Small intestine (tissue), 7 donors: ENCODE measurements around the gene GIT2. TPM values are rescaled to one million over a fixed set of nuclear protein-coding genes. Genes with fewer than 3 reads are reported as not detected.
A peak's percentile ranks its signal among the peaks of the same experiment; 100 is the strongest.
"Not testable (repeated sequence)": the region's sequence is repeated elsewhere in the genome, so short reads cannot be mapped to it uniquely, and the experiment has no call there.

Source experiments
- DNase-seq, 2 donors: peaks; one replicate each; pipeline versions ENCODE4 v3.0.0 to v3.0.0-alpha.2; 2013
- FAIRE-seq: peaks from 2 replicates; lab custom pipeline; 2012; peaks lifted over from hg19 to GRCh38; lab: Jason Lieb, UNC
- H3K27ac ChIP-seq, 3 donors: one replicate each; pipeline ENCODE4 v1.5.1; 2013; ENCODE audit warnings: low read length in 2 of 3, mild to moderate bottlenecking in 2 of 3, control low read depth in 1 of 3, inconsistent platforms in 1 of 3, low read depth in 1 of 3, moderate library complexity in 1 of 3
- H3K27me3 ChIP-seq, 3 donors: one replicate each; pipeline ENCODE4 v1.6.1; 2013; ENCODE audit warnings: low read length in 3 of 3, inconsistent platforms in 1 of 3; ENCODE audit not compliant: control insufficient read depth in 3 of 3, insufficient read depth in 3 of 3
- H3K36me3 ChIP-seq, 3 donors: one replicate each; pipeline ENCODE4 v1.6.1; 2013; ENCODE audit warnings: low read length in 3 of 3, inconsistent platforms in 1 of 3, low read depth in 1 of 3, mild to moderate bottlenecking in 1 of 3, moderate library complexity in 1 of 3; ENCODE audit not compliant: control insufficient read depth in 3 of 3, insufficient read depth in 2 of 3
- H3K4me1 ChIP-seq, 3 donors: one replicate each; pipeline ENCODE4 v1.6.1; 2013; ENCODE audit warnings: low read length in 2 of 3, inconsistent platforms in 1 of 3, low read depth in 1 of 3, mild to moderate bottlenecking in 1 of 3, moderate library complexity in 1 of 3; ENCODE audit not compliant: control insufficient read depth in 3 of 3, insufficient read depth in 2 of 3
- H3K4me3 ChIP-seq, 3 donors: one replicate each; pipeline ENCODE4 v1.5.1; 2013; ENCODE audit warnings: low read length in 3 of 3, control low read depth in 1 of 3, inconsistent platforms in 1 of 3, low read depth in 1 of 3, mild to moderate bottlenecking in 1 of 3, moderate library complexity in 1 of 3
- H3K9me3 ChIP-seq, 2 donors: one replicate each; pipeline ENCODE4 v1.6.1; 2013; ENCODE audit warnings: low read depth in 1 of 2, low read length in 1 of 2; ENCODE audit not compliant: control insufficient read depth in 2 of 2, insufficient read depth in 1 of 2
- WGBS, 3 donors: extraction: QIAGEN DNeasy Blood & Tissue Kit; methylation state at CpG; one replicate each; pipeline ENCODE4 v1.1.7; 2013; 5-methylcytosine and 5-hydroxymethylcytosine counted together
- polyA plus RNA-seq, 4 donors: library from polyadenylated mRNA; stranded (reverse) in 3 of 4; unstranded in 1 of 4; fragments of 200-250 nt in 3 of 4; fragments of 120-200 nt in 1 of 4; gene quantifications; one replicate each; pipeline versions ENCODE4 v1.2.1 to v1.2.3, GENCODE V29; 2013
- donor health status: healthy with polysubstance abuse.
- donor health status: control.
- donor health status: control.
- donor health status: Bipolar disorder and iron deficiency.
- donor health status: healthy.

Gene GIT2
- polyA plus RNA-seq, 4 donors: 7.0 to 32.6 (median 9.0) TPM

DNA sequence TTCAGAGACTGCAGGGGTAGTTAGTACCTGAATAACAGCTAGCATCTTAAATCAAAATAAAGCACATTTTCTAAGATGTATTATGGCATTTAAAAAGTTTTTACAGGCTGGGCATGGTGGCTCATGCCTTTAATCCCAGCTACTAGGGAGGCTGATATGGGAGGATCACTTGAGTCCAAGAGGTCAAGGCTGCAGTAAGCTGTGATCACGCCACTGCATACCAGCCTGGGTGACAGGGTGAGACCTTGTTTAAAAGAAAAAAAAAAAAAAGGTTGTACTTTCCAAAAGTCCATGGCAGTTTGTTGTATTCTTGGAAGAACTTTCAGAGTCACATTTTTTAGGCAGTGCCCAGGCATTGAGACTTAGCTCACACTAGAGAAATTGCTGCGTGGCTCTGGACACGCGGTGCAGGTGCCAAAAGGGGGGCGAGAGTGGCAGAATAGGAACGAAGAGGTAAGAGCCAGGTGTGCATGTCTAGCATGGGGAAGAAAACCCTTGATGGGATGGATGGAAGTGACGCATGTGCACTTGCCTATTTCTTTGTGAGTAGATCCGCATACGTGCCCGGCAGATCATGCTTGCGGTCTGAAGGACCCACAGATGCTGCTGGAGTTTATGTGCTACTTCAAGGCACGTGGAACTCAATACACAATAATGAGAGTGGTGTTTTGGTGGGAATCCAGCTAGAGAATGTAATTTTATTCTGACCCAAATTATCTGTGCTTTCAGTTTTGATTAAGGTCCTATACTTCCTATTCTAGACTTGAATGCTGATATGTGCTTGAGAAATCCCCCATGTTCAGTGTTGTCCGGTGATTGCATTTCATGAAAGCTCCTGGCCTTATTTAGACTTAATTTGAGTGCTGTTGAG is 14.9 kb upstream of the GIT2 start:
- no peak overlapping the region for H3K4me3 ChIP-seq
- H3K9me3 ChIP-seq: no peaks in the 10 kb centered on the region
- 79 to 83% (median 82%) methylated on average over 13 of the region's 13 CpGs for WGBS, 3 donors
- peak; percentile 29 to 65 for DNase-seq
- no peak for FAIRE-seq
- H3K36me3 ChIP-seq: peaks cover 2 to 15% (median 12%) of the 10 kb centered on the region in 3 donors
- peak overlapping the region in 2 of 3 donors; percentile 17 to 39 for H3K27ac ChIP-seq
- peaks cover 8 to 19% (median 9%) of the 10 kb centered on the region in 3 donors for H3K4me1 ChIP-seq
- H3K27me3 ChIP-seq: no peaks in the 10 kb centered on the region

DNA sequence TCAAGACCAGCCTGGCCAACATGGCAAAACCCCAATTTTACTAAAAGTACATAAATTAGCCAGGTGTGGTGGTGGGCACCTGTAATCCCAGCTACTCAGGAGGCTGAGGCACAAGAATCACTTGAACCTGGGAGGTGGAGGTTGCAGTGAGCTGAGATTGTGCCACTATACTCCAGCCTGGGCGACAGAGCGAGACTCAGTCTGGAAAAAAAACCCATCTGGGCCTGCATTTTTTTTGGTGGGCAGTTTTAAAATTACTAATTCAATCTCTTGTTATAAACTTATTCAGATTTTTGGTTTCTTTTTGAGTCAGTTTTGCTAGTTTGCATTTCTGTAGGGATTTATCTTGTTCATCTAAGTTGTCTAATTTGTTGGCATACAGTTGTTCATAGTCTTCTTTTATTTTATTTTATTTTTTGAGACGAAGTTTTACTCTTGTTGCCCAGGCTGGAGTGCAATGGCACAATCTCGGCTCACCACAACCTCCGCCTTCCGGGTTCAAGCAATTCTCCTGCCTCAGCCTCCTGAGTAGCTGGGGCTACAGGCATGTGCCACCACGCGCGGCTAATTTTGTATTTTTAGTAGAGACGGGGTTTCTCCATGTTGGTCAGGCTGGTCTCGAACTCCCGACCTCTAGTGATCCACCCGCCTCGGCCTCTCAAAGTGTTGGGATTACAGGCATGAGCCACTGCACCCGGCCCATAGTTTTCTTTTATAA is 12.7 kb upstream of the GIT2 start:
- not testable (repeated sequence) for H3K4me3 ChIP-seq, FAIRE-seq, H3K27me3 ChIP-seq, H3K36me3 ChIP-seq, H3K27ac ChIP-seq, DNase-seq, H3K9me3 ChIP-seq
- 77 to 91% (median 85%) methylated on average over 15 of the region's 15 CpGs for WGBS, 3 donors
- H3K4me1 ChIP-seq: peaks cover 8 to 22% (median 9%) of the 10 kb centered on the region in 3 donors

GRCh38 chr12:110007881-110008280 is 11.7 kb upstream of the GIT2 start:
- DNase-seq (no peak), FAIRE-seq (no peak)
- H3K4me1 ChIP-seq: peaks cover 8 to 26% (median 9%) of the 10 kb centered on the region in 3 donors
- H3K27ac ChIP-seq: no peak overlapping the region
- H3K27me3 ChIP-seq: no peaks in the 10 kb centered on the region
- no peaks in the 10 kb centered on the region for H3K9me3 ChIP-seq
- H3K36me3 ChIP-seq: peaks cover 0 to 7% (median 4%) of the 10 kb centered on the region in 3 donors
- no peak overlapping the region for H3K4me3 ChIP-seq

DNA sequence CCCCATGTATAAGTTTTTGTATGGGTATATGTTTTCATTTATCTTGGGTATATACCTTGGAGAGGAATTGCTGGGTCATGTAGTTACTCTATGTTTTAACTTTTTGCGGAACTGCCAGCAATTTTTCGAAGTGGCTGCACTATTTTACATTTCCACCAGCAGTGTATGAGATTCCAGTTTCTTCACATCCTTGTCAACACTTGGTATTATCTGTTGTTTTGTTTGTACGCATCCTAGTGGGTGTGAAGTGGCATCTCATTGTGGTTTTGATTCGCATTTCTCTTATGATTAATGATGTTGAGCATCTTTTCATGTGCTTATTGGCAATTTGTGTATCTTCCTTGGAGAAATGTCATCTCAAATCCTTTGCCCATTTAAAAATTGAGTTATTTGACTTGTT is 9.9 kb upstream of the GIT2 start:
- H3K27ac ChIP-seq: no peak overlapping the region

GRCh38 chr12:110005319-110005973 is 9.3 kb upstream of the GIT2 start:
- no peaks in the 10 kb centered on the region for H3K27me3 ChIP-seq
- no peaks in the 10 kb centered on the region for H3K9me3 ChIP-seq
- DNase-seq: no peak
- H3K36me3 ChIP-seq: peaks cover 0 to 7% (median 0%) of the 10 kb centered on the region in 3 donors
- no peak overlapping the region for H3K4me3 ChIP-seq
- 75 to 94% (median 77%) methylated on average over 7 of the region's 7 CpGs for WGBS, 3 donors
- FAIRE-seq: no peak
- peaks cover 0 to 11% (median 1%) of the 10 kb centered on the region in 3 donors for H3K4me1 ChIP-seq
- H3K27ac ChIP-seq: peak overlapping the region in 1 of 3 donors; percentile 45

More for the DNA sequence above, 9.9 kb upstream of the GIT2 start:
- peaks cover 0 to 7% (median 0%) of the 10 kb centered on the region in 3 donors for H3K36me3 ChIP-seq
- peaks cover 4 to 13% (median 6%) of the 10 kb centered on the region in 3 donors for H3K4me1 ChIP-seq
- H3K27me3 ChIP-seq: no peaks in the 10 kb centered on the region
- 95 to 97% (median 96%) methylated on average over 4 of the region's 4 CpGs for WGBS, 3 donors
- H3K4me3 ChIP-seq: no peak overlapping the region
- H3K9me3 ChIP-seq: no peaks in the 10 kb centered on the region
- no peak for FAIRE-seq
- DNase-seq: no peak

- H3K36me3 ChIP-seq: peaks cover 0 to 7% (median 0%) of the 10 kb centered on the region in 3 donors
- no peaks in the 10 kb centered on the region for H3K9me3 ChIP-seq
- H3K4me3 ChIP-seq: no peak overlapping the region
- peaks cover 0 to 17% (median 0%) of the 10 kb centered on the region in 3 donors for H3K4me1 ChIP-seq
- FAIRE-seq (no peak), DNase-seq (peak in 1 of 2 donors; percentile 38)
- no peaks in the 10 kb centered on the region for H3K27me3 ChIP-seq
- WGBS, 3 donors: 64 to 72% (median 67%) methylated on average over 4 of the region's 4 CpGs
- no peak overlapping the region for H3K27ac ChIP-seq
Observed at GRCh38 chr12:110004598-110004997, 8.4 kb upstream of the GIT2 start.

DNA sequence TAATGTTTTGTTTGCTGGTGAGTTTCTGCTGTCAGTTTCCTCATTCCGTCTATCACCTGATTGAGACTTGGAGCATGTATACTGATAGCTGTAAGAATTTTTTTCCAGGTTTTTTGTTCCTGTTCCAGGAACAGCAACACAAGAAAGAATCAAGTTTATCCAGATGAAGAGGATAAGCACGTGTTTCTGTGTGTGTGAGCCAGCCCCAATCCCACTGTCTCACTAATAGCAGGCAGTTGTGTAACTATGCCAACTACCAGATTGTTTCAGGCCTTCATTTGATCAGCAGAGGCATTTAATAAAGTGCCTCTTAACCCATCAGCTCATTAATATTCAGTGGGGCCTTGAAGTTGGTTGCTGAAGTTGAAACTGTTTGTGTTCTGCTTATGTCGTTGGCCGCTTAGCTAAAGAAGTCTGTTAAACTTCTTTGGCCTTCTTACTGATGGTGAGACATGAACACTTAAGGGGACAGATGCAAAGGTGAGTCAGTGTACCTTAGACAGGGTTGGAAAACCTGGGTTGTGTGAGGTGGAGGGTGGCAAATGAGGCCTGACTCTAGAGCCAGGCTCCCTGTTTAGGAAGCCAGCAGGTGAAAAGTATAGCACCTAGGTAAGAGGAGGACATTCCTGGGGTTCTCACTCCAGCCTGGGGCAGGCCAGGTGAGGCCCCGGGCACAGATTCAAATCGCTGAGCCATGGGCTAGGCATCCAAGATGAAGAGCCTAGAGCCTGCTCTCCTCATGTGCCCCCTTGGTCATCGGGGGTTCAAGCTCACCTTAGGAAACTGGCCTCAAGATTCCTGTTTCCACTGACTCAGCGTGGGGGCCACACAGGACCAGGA is 6.7 kb upstream of the GIT2 start:
- peak overlapping the region in 1 of 3 donors; percentile 61 for H3K27ac ChIP-seq
- H3K4me3 ChIP-seq: no peak overlapping the region
- no peaks in the 10 kb centered on the region for H3K9me3 ChIP-seq
- peaks cover 0 to 7% (median 0%) of the 10 kb centered on the region in 3 donors for H3K36me3 ChIP-seq
- H3K27me3 ChIP-seq: no peaks in the 10 kb centered on the region
- whole genome bisulfite sequencing, 3 donors: 66 to 71% (median 66%) methylated on average over 8 of the region's 8 CpGs
- FAIRE-seq: no peak
- peaks cover 0 to 22% (median 0%) of the 10 kb centered on the region in 3 donors for H3K4me1 ChIP-seq
- peak in 1 of 2 donors; percentile 20 for DNase-seq
